ENCODE results near the gene DDX24. TPM values are rescaled to one million over a fixed set of nuclear protein-coding genes. Genes with fewer than 3 reads are reported as not detected.

Gene DDX24
- polyA plus RNA-seq, 4 donors, result 35.1 to 103 (median 57.9) TPM

- DNase-seq (no peak), FAIRE-seq (no peak)
- 77 to 85% (median 79%) methylated on average over 1 of the region's 1 CpG for WGBS, 3 donors
- Histone ChIP-seq H3K27me3 (ENCODE audit: control insufficient read depth in 3 of 3, insufficient read depth in 3 of 3, low read length in 3 of 3) (no peaks in the 10 kb centered on the region), H3K9me3 (ENCODE audit: control insufficient read depth in 2 of 2, insufficient read depth in 1 of 2, low read depth in 1 of 2, low read length in 1 of 2) (no peaks in the 10 kb centered on the region), H3K4me3 (ENCODE audit: low read depth in 1 of 3, low read length in 3 of 3) (no peak overlapping the region), H3K4me1 (ENCODE audit: control insufficient read depth in 3 of 3, insufficient read depth in 2 of 3, low read depth in 1 of 3, low read length in 2 of 3) (peaks cover 0 to 8% (median 0%) of the 10 kb centered on the region in 3 donors), H3K36me3 (ENCODE audit: control insufficient read depth in 3 of 3, insufficient read depth in 2 of 3, low read depth in 1 of 3, low read length in 3 of 3) (peaks cover 0 to 11% (median 0%) of the 10 kb centered on the region in 3 donors), H3K27ac (ENCODE audit: low read depth in 1 of 3, low read length in 2 of 3) (no peak overlapping the region)
Measured at GRCh38 chr14:94126419-94126677, 45.3 kb upstream of the DDX24 start.

GRCh38 chr14:94125659-94126418 lies 44.8 kb upstream of the DDX24 start:
- Histone ChIP-seq H3K27me3 (ENCODE audit: control insufficient read depth in 3 of 3, insufficient read depth in 3 of 3, low read length in 3 of 3) (no peaks in the 10 kb centered on the region), H3K4me1 (ENCODE audit: control insufficient read depth in 3 of 3, insufficient read depth in 2 of 3, low read depth in 1 of 3, low read length in 2 of 3) (peaks cover 0 to 8% (median 0%) of the 10 kb centered on the region in 3 donors), H3K27ac (ENCODE audit: low read depth in 1 of 3, low read length in 2 of 3) (no peak overlapping the region), H3K9me3 (ENCODE audit: control insufficient read depth in 2 of 2, insufficient read depth in 1 of 2, low read depth in 1 of 2, low read length in 1 of 2) (peaks cover 0 to 3% of the 10 kb centered on the region in 2 donors), H3K4me3 (ENCODE audit: low read depth in 1 of 3, low read length in 3 of 3) (no peak overlapping the region), H3K36me3 (ENCODE audit: control insufficient read depth in 3 of 3, insufficient read depth in 2 of 3, low read depth in 1 of 3, low read length in 3 of 3) (peaks cover 0 to 11% (median 0%) of the 10 kb centered on the region in 3 donors)
- FAIRE-seq (no peak), DNase-seq (no peak)
- 90 to 96% (median 90%) methylated on average over 6 of the region's 6 CpGs for WGBS, 3 donors

GRCh38 chr14:94124582-94125377 lies 43.8 kb upstream of the DDX24 start:
- FAIRE-seq, result no peak
- H3K27me3 ChIP-seq (ENCODE audit: control insufficient read depth in 3 of 3, insufficient read depth in 3 of 3, low read length in 3 of 3), result no peaks in the 10 kb centered on the region
- 83 to 92% (median 89%) methylated on average over 9 of the region's 9 CpGs for WGBS, 3 donors
- H3K4me1 ChIP-seq (ENCODE audit: control insufficient read depth in 3 of 3, insufficient read depth in 2 of 3, low read depth in 1 of 3, low read length in 2 of 3), result peaks cover 0 to 8% (median 0%) of the 10 kb centered on the region in 3 donors
- peaks cover 0 to 11% (median 0%) of the 10 kb centered on the region in 3 donors for H3K36me3 ChIP-seq (ENCODE audit: control insufficient read depth in 3 of 3, insufficient read depth in 2 of 3, low read depth in 1 of 3, low read length in 3 of 3)
- no peak for DNase-seq
- H3K9me3 ChIP-seq (ENCODE audit: control insufficient read depth in 2 of 2, insufficient read depth in 1 of 2, low read depth in 1 of 2, low read length in 1 of 2), result peaks cover 0 to 10% of the 10 kb centered on the region in 2 donors
- no peak overlapping the region for H3K27ac ChIP-seq (ENCODE audit: low read depth in 1 of 3, low read length in 2 of 3)
- H3K4me3 ChIP-seq (ENCODE audit: low read depth in 1 of 3, low read length in 3 of 3), result no peak overlapping the region

- peaks cover 0 to 14% of the 10 kb centered on the region in 2 donors for H3K9me3 ChIP-seq (ENCODE audit: control insufficient read depth in 2 of 2, insufficient read depth in 1 of 2, low read depth in 1 of 2, low read length in 1 of 2)
- peaks cover 0 to 2% (median 0%) of the 10 kb centered on the region in 3 donors for H3K27me3 ChIP-seq (ENCODE audit: control insufficient read depth in 3 of 3, insufficient read depth in 3 of 3, low read length in 3 of 3)
- 90 to 92% (median 91%) methylated on average over 1 of the region's 1 CpG for WGBS, 3 donors
- no peak overlapping the region for H3K4me3 ChIP-seq (ENCODE audit: low read depth in 1 of 3, low read length in 3 of 3)
- peaks cover 0 to 11% (median 0%) of the 10 kb centered on the region in 3 donors for H3K36me3 ChIP-seq (ENCODE audit: control insufficient read depth in 3 of 3, insufficient read depth in 2 of 3, low read depth in 1 of 3, low read length in 3 of 3)
- H3K27ac ChIP-seq (ENCODE audit: low read depth in 1 of 3, low read length in 2 of 3), result no peak overlapping the region
- DNase-seq (no peak), FAIRE-seq (no peak)
- peaks cover 0 to 5% (median 0%) of the 10 kb centered on the region in 3 donors for H3K4me1 ChIP-seq (ENCODE audit: control insufficient read depth in 3 of 3, insufficient read depth in 2 of 3, low read depth in 1 of 3, low read length in 2 of 3)
Measured at GRCh38 chr14:94123868-94124267, 42.9 kb upstream of the DDX24 start.

- Histone ChIP-seq H3K36me3 (ENCODE audit: control insufficient read depth in 3 of 3, insufficient read depth in 2 of 3, low read depth in 1 of 3, low read length in 3 of 3) (peaks cover 0 to 11% (median 0%) of the 10 kb centered on the region in 3 donors), H3K9me3 (ENCODE audit: control insufficient read depth in 2 of 2, insufficient read depth in 1 of 2, low read depth in 1 of 2, low read length in 1 of 2) (peaks cover 0 to 14% of the 10 kb centered on the region in 2 donors), H3K27me3 (ENCODE audit: control insufficient read depth in 3 of 3, insufficient read depth in 3 of 3, low read length in 3 of 3) (peaks cover 0 to 2% (median 0%) of the 10 kb centered on the region in 3 donors), H3K4me3 (ENCODE audit: low read depth in 1 of 3, low read length in 3 of 3) (no peak overlapping the region), H3K4me1 (ENCODE audit: control insufficient read depth in 3 of 3, insufficient read depth in 2 of 3, low read depth in 1 of 3, low read length in 2 of 3) (peaks cover 0 to 5% (median 0%) of the 10 kb centered on the region in 3 donors), H3K27ac (ENCODE audit: low read depth in 1 of 3, low read length in 2 of 3) (no peak overlapping the region)
- FAIRE-seq (no peak), DNase-seq (no peak)
- WGBS, 3 donors, result 91 to 94% (median 92%) methylated on average over 9 of the region's 9 CpGs
Measured at GRCh38 chr14:94123296-94123695, 42.3 kb upstream of the DDX24 start.

GRCh38 chr14:94122438-94122837 lies 41.4 kb upstream of the DDX24 start:
- H3K4me1 ChIP-seq (ENCODE audit: control insufficient read depth in 3 of 3, insufficient read depth in 2 of 3, low read depth in 1 of 3, low read length in 2 of 3), result peaks cover 0 to 7% (median 0%) of the 10 kb centered on the region in 3 donors
- DNase-seq (no peak), FAIRE-seq (no peak)
- peaks cover 0 to 2% (median 0%) of the 10 kb centered on the region in 3 donors for H3K27me3 ChIP-seq (ENCODE audit: control insufficient read depth in 3 of 3, insufficient read depth in 3 of 3, low read length in 3 of 3)
- H3K27ac ChIP-seq (ENCODE audit: low read depth in 1 of 3, low read length in 2 of 3), result no peak overlapping the region
- 66 to 79% (median 78%) methylated on average over 3 of the region's 3 CpGs for WGBS, 3 donors
- no peak overlapping the region for H3K4me3 ChIP-seq (ENCODE audit: low read depth in 1 of 3, low read length in 3 of 3)
- peaks cover 0 to 6% (median 0%) of the 10 kb centered on the region in 3 donors for H3K36me3 ChIP-seq (ENCODE audit: control insufficient read depth in 3 of 3, insufficient read depth in 2 of 3, low read depth in 1 of 3, low read length in 3 of 3)
- H3K9me3 ChIP-seq (ENCODE audit: control insufficient read depth in 2 of 2, insufficient read depth in 1 of 2, low read depth in 1 of 2, low read length in 1 of 2), result peaks cover 0 to 14% of the 10 kb centered on the region in 2 donors

GRCh38 chr14:94121485-94121884 lies 40.5 kb upstream of the DDX24 start:
- Histone ChIP-seq H3K4me1 (ENCODE audit: control insufficient read depth in 3 of 3, insufficient read depth in 2 of 3, low read depth in 1 of 3, low read length in 2 of 3) (peaks cover 0 to 7% (median 0%) of the 10 kb centered on the region in 3 donors), H3K27ac (ENCODE audit: low read depth in 1 of 3, low read length in 2 of 3) (no peak overlapping the region), H3K36me3 (ENCODE audit: control insufficient read depth in 3 of 3, insufficient read depth in 2 of 3, low read depth in 1 of 3, low read length in 3 of 3) (peaks cover 0 to 4% (median 0%) of the 10 kb centered on the region in 3 donors), H3K27me3 (ENCODE audit: control insufficient read depth in 3 of 3, insufficient read depth in 3 of 3, low read length in 3 of 3) (peaks cover 0 to 2% (median 0%) of the 10 kb centered on the region in 3 donors), H3K4me3 (ENCODE audit: low read depth in 1 of 3, low read length in 3 of 3) (no peak overlapping the region), H3K9me3 (ENCODE audit: control insufficient read depth in 2 of 2, insufficient read depth in 1 of 2, low read depth in 1 of 2, low read length in 1 of 2) (peaks cover 0 to 14% of the 10 kb centered on the region in 2 donors)
- WGBS, 3 donors, result 56 to 59% (median 57%) methylated on average over 3 of the region's 3 CpGs
- DNase-seq (no peak), FAIRE-seq (no peak)

GRCh38 chr14:94120667-94121340 lies 39.8 kb upstream of the DDX24 start:
- Histone ChIP-seq H3K36me3 (ENCODE audit: control insufficient read depth in 3 of 3, insufficient read depth in 2 of 3, low read depth in 1 of 3, low read length in 3 of 3) (no peaks in the 10 kb centered on the region), H3K4me3 (ENCODE audit: low read depth in 1 of 3, low read length in 3 of 3) (no peak overlapping the region), H3K27me3 (ENCODE audit: control insufficient read depth in 3 of 3, insufficient read depth in 3 of 3, low read length in 3 of 3) (peaks cover 0 to 2% (median 0%) of the 10 kb centered on the region in 3 donors), H3K9me3 (ENCODE audit: control insufficient read depth in 2 of 2, insufficient read depth in 1 of 2, low read depth in 1 of 2, low read length in 1 of 2) (peaks cover 0 to 14% of the 10 kb centered on the region in 2 donors), H3K27ac (ENCODE audit: low read depth in 1 of 3, low read length in 2 of 3) (no peak overlapping the region), H3K4me1 (ENCODE audit: control insufficient read depth in 3 of 3, insufficient read depth in 2 of 3, low read depth in 1 of 3, low read length in 2 of 3) (peaks cover 0 to 7% (median 0%) of the 10 kb centered on the region in 3 donors)
- DNase-seq (no peak), FAIRE-seq (no peak)
- 79 to 85% (median 81%) methylated on average over 5 of the region's 5 CpGs for WGBS, 3 donors
